ENCODE measurements around the gene GOLGA8A.
"Not testable (repeated sequence)": the region's sequence is repeated elsewhere in the genome, so short reads cannot be mapped to it uniquely, and the experiment has no call there.

The GOLGA8A gene

DNA sequence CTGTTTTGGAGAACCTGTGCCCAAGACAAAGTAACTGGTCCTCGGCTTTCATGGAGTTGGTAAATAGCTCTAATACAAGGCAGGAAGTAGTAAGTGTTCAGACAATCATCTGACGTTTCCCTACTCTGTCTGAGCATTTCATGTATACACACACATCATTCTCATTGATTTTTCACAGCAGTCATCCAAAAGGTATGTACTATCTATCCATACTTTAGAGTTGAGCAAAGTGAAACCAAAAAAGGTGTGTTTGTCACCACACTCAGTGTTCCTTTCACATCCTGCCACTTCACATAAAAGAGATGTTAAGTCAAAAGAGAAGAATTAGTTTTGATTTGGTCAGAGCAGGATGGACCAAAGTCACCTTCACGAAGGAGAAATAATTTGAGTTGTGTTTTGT lies 33.7 kb downstream of the GOLGA8A start:
- DNase-seq: not testable (repeated sequence)

GRCh38 chr15:34403160-34403598 lies 34.4 kb downstream of the GOLGA8A start:
- not testable (repeated sequence) for DNase-seq

- DNase-seq: not testable (repeated sequence)
Observed at GRCh38 chr15:34397637-34398259, 39.9 kb downstream of the GOLGA8A start.

DNA sequence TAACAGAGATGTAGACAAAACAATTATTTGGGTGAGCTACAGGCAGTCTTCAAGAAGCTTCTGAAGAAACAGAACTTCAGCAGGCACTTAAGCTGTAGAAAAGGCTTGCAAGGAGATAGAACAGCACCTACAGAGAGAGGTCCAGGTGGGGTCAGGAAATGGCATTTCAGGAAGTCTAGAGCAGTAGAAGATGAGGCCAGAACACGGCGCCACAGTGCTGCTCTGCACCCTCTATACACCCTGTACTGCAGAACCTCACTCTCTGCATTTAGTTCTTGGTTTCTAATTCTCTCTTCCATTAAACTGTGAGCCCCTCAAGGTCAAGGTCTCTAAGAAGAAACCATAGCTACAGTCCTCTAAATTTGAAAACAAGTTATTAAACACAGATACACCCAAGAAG lies 44.6 kb downstream of the GOLGA8A start:
- DNase-seq: not testable (repeated sequence)

DNA sequence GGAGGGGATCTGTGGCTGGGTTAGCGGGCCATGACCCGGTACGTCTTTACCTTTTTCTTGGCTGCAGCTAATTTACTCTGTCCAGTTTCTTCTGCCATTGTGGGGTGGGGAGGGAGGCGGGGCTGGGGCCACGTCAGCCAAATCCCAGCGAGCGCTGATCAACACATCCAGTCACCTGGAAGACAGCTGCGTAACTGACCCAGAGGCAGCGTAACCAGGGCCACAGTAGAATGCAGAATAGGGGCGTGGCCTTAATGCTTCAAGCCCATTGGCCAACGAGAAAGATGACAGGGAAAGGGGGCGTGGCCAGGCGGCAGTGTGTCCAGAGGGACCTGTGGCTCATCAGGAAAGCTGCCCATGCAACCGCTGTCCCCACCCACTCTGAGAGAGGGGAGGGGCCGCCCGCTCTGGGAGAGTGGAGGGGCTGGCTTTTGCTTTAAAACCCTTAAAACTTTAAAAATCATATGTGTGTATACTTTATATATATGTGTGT lies 48.0 kb downstream of the GOLGA8A start:
- DNase-seq: not testable (repeated sequence)

Data from NCI-H2227 treated with DMSO at 0.1 percent for 48 hours (cell line).